ENCODE data around the gene AGPAT1. TPM values are rescaled to one million over a fixed set of nuclear protein-coding genes. Genes with fewer than 3 reads are reported as not detected.

AGPAT1 gene
- total and polyA plus RNA-seq, 2 of the 8 experiments (the other 6 are each of a cell fraction or from before 2014, with no cell fraction given) = 96.0 to 222 TPM

DNA sequence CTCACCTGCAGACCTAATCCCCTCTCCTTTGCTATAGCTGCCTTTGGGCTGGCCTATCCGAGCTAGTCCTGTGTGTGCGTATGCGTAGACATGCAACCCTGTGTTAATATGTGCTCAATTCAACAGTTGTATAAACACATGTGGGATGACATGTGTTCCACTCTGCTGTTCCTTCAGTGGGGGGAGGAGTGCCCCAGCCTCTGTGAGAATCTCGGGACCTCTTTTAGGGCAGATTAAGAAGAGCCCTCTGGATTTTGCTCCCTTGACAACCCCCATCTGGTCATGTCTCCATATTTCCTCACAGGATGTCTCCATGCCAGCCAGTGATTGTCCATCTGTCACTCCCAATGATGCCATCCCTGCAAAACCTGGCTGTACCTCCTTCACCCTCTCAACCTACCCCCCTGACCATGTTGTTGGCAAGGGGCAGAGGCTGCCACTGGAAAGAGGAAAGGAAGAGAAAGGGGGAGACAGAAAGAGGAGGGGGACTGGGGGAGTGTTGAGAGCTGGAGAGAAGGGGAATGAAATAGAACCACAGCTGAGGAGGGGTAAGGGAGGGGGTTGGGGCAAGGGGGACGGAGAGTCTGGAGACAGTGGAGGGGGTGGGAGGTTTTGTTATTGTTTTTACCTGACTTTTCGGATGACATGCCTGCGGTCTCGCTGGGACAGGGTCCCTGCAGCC, 24.6 kb downstream of the AGPAT1 start:
- Histone ChIP-seq H2BK15ac (ENCODE audit: low read length) (peak overlapping the region; percentile 98; the same call in 1 of the 2 replicates), H4K5ac (ENCODE audit: insufficient read length, low read depth, low read length) (no peak overlapping the region), H2AK5ac (ENCODE audit: low read depth, low read length) (no peak overlapping the region; the same call in 1 of the 2 replicates), H3K27me3 (replicated peaks in 1 of 4; ENCODE audit: control insufficient read depth in 3 of 4, extremely low read depth in 1 of 4, insufficient read depth in 3 of 4, low read length in 3 of 4) (peaks cover 4 to 41% (median 37%) of the 10 kb centered on the region in 4 experiments), H4K91ac (replicated peaks; ENCODE audit: insufficient read length, low read length) (no peak overlapping the region), H3K14ac (ENCODE audit: insufficient read length) (no peak overlapping the region), H3K9me3 (ENCODE audit: insufficient read depth in 2 of 2, low read depth in 1 of 2, low read length in 1 of 2) (no peaks in the 10 kb centered on the region), H3K79me1 (ENCODE audit: low read depth, low read length) (0 out of 2 replicates have a peak, but pooled peaks cover 3% of the 10 kb centered on the region), H3K4me2 (ENCODE audit: insufficient read depth in 1 of 2, low read depth in 2 of 2, low read length in 2 of 2) (peak overlapping the region; percentile 94 to 100), H3K79me2 (ENCODE audit: control insufficient read depth in 1 of 2, insufficient read depth in 2 of 2, low read length in 2 of 2) (peaks cover 0 to 5% of the 10 kb centered on the region in 2 experiments; a peak in 1 of 4 replicates), H2BK5ac (ENCODE audit: low read depth, low read length) (no peak overlapping the region), H3K4me1 (replicated peaks in 1 of 4; ENCODE audit: control insufficient read depth in 3 of 4, insufficient read depth in 4 of 4, low read length in 3 of 4) (peaks cover 14 to 37% (median 17%) of the 10 kb centered on the region in 4 experiments), H3K4ac (replicated peaks; ENCODE audit: insufficient read length, low read depth, low read length) (no peak overlapping the region), H3K56ac (replicated peaks; ENCODE audit: insufficient read length, low read depth, low read length) (no peak overlapping the region), H3K23me2 (ENCODE audit: low read depth, low read length) (peaks cover 25% of the 10 kb centered on the region), H3K36me3 (ENCODE audit: control insufficient read depth in 2 of 4, insufficient read depth in 4 of 4, low read length in 3 of 4) (peaks cover under 1 to 3% (median 1%) of the 10 kb centered on the region in 4 experiments; a peak in 2 of 8 replicates), H2AFZ (ENCODE audit: low read length) (no peak overlapping the region), H2BK120ac (replicated peaks; ENCODE audit: low read depth, low read length) (no peak overlapping the region), H3K4me3 (ENCODE audit: extremely low read depth in 1 of 4, insufficient read depth in 2 of 4, low read depth in 3 of 4, low read length in 4 of 4) (peak overlapping the region in 2 of 4 experiments; percentile 55 to 76; a peak in 4 of 8 replicates), H3K18ac (ENCODE audit: extremely low read depth, low read length) (peak overlapping the region; percentile 62; the same call in 1 of the 2 replicates), H2BK12ac (ENCODE audit: low read depth, low read length) (no peak overlapping the region), H2BK20ac (ENCODE audit: low read length) (no peak overlapping the region), H3K27ac (ENCODE audit: low read depth, low read length) (no peak overlapping the region), H4K20me1 (replicated peaks in 1 of 2; ENCODE audit: control insufficient read depth in 1 of 2, insufficient read depth in 2 of 2, low read length in 2 of 2) (no peaks in the 10 kb centered on the region), H3K9ac (replicated peaks in 1 of 4; ENCODE audit: extremely low read depth in 1 of 4, low read depth in 3 of 4, low read length in 3 of 4) (no peak overlapping the region), H3K23ac (ENCODE audit: insufficient read length) (no peak overlapping the region), H4K8ac (ENCODE audit: extremely low read depth, insufficient read depth, low read length) (no peak overlapping the region)
- TF ChIP-seq FOSL1 (IDR thresholded peaks at IDR 0.05; ENCODE audit: insufficient read depth, low read depth, low read length) (no peak), RNF2 (IDR thresholded peaks at IDR 0.05; ENCODE audit: borderline replicate concordance, low read depth, low read length, missing control alignments, poor library complexity, severe bottlenecking) (no peak)
- CTCF ChIA-PET (ENCODE audit: partially characterized antibody) = interaction anchor here (1.0 to 4.7 kb wide), 5 partner anchors 13 to 37 kb away, joined by 4 to 23 read pairs (median 5); partner anchors contain the start of genes ATF6B and EGFL8
- no peak for FAIRE-seq
- POLR2A ChIA-PET (ENCODE audit: partially characterized antibody) = interaction anchor here (0.6 to 4.7 kb wide), 20 partner anchors 8 to 80 kb away, joined by 3 to 30 read pairs (median 4); partner anchors contain the start of genes ATF6B, EGFL8, FKBPL and GPSM3
- DNase-seq (ENCODE audit: low read depth in 1 of 2, low spot score in 2 of 2) = no peak
- WGBS, 2 experiments (ENCODE audit: extremely low coverage in 1 of 2, insufficient coverage in 1 of 2, insufficient read length in 1 of 2, insufficient replicate concordance in 2 of 2, low coverage in 1 of 2, low lambda C conversion rate in 2 of 2, missing lambda C conversion rate in 1 of 2) = 33% methylated on average over 5 of the region's 8 CpGs; no CpG with 5 or more reads in 1 of the 2 experiments
